NCI-H146 treated with DMSO at 0.1 percent for 48 hours (cell line): ENCODE data around the gene GOLGA6L22.
"Not testable (repeated sequence)": the region's sequence is repeated elsewhere in the genome, so short reads cannot be mapped to it uniquely, and the experiment has no call there.

Experiments used
- DNase-seq: peaks from one replicate; lab custom pipeline; 2025; ENCODE audit not compliant: unreplicated experiment; lab: John Stamatoyannopoulos, UW

Gene GOLGA6L22

GRCh38 chr15:22458603-22459002 is at the start of gene GOLGA6L22:
GOLGA6L22 (plus strand) TSS chr15:22458903; CDS start chr15:22458994, 91 bp downstream.
- DNase-seq: not testable (repeated sequence)

GRCh38 chr15:22417288-22417687 is 41.4 kb upstream of the GOLGA6L22 start:
- not testable (repeated sequence) for DNase-seq

GRCh38 chr15:22417795-22418194 is 40.9 kb upstream of the GOLGA6L22 start:
- DNase-seq: not testable (repeated sequence)

- DNase-seq: not testable (repeated sequence)
Observed at GRCh38 chr15:22418212-22418611, 40.5 kb upstream of the GOLGA6L22 start.

- not testable (repeated sequence) for DNase-seq
Observed at GRCh38 chr15:22418666-22419065, 40.0 kb upstream of the GOLGA6L22 start.

GRCh38 chr15:22420340-22420739 is 38.4 kb upstream of the GOLGA6L22 start:
- DNase-seq: not testable (repeated sequence)

GRCh38 chr15:22429426-22429825 is 29.3 kb upstream of the GOLGA6L22 start:
- not testable (repeated sequence) for DNase-seq

GRCh38 chr15:22431687-22432086 is 27.0 kb upstream of the GOLGA6L22 start:
- DNase-seq: not testable (repeated sequence)

- DNase-seq: not testable (repeated sequence)
Observed at GRCh38 chr15:22494490-22495113, 35.9 kb downstream of the GOLGA6L22 start.

GRCh38 chr15:22497200-22497599 is 38.5 kb downstream of the GOLGA6L22 start:
- DNase-seq: not testable (repeated sequence)

GRCh38 chr15:22498220-22498925 is 39.7 kb downstream of the GOLGA6L22 start:
- DNase-seq: not testable (repeated sequence)

- DNase-seq: not testable (repeated sequence)
Observed at GRCh38 chr15:22502272-22502671, 43.6 kb downstream of the GOLGA6L22 start.

- not testable (repeated sequence) for DNase-seq
Observed at GRCh38 chr15:22506959-22507358, 48.3 kb downstream of the GOLGA6L22 start.

- DNase-seq: not testable (repeated sequence)
Observed at GRCh38 chr15:22516140-22516539, 57.4 kb downstream of the GOLGA6L22 start.
